NT2/D1 (cell line): Measurements from ENCODE around the gene KCTD16.
A peak's percentile ranks its signal among the peaks of the same experiment; 100 is the strongest.

Experiments used
- DNase-seq: peaks from one replicate; pipeline ENCODE4 v3.0.0-alpha.2; 2011; ENCODE audit warnings: low read depth, low spot score
- H3K27me3 ChIP-seq: 2 replicates; pipeline ENCODE4 v1.6.0; 2011; ENCODE audit warnings: mild to moderate bottlenecking; ENCODE audit not compliant: insufficient read length, insufficient read depth
- H3K36me3 ChIP-seq: 2 replicates; pipeline ENCODE4 v1.6.1; 2011; ENCODE audit warnings: mild to moderate bottlenecking, low read length, mixed read lengths; ENCODE audit not compliant: insufficient read depth, insufficient read length
- H3K4me1 ChIP-seq: 2 replicates; pipeline ENCODE4 v1.5.1; 2011; ENCODE audit not compliant: insufficient read depth, insufficient read length
- H3K4me3 ChIP-seq: 2 replicates; pipeline ENCODE4 v1.5.1; 2011; ENCODE audit warnings: low read depth; ENCODE audit not compliant: insufficient read length
- H3K9ac ChIP-seq: 2 replicates; pipeline ENCODE4 v1.6.0; 2011; ENCODE audit warnings: low read depth; ENCODE audit not compliant: insufficient read length
- H3K9me3 ChIP-seq: 2 replicates; pipeline ENCODE4 v1.5.1; 2011; ENCODE audit warnings: mild to moderate bottlenecking, low read length; ENCODE audit not compliant: insufficient read depth
- SUZ12 ChIP-seq: IDR thresholded peaks from 2 replicates; pipeline ENCODE4 v1.6.1; 2011; ENCODE audit not compliant: insufficient read length, insufficient read depth; ENCODE audit errors: extremely low read depth
- YY1 ChIP-seq: IDR thresholded peaks from 2 replicates; pipeline ENCODE4 v1.6.1; 2011; ENCODE audit not compliant: insufficient read length, insufficient read depth
- ZNF274 ChIP-seq: IDR thresholded peaks from 2 replicates; pipeline ENCODE4 v1.6.1; 2011; ENCODE audit warnings: mild to moderate bottlenecking, low read depth, low read length

Gene KCTD16

DNA sequence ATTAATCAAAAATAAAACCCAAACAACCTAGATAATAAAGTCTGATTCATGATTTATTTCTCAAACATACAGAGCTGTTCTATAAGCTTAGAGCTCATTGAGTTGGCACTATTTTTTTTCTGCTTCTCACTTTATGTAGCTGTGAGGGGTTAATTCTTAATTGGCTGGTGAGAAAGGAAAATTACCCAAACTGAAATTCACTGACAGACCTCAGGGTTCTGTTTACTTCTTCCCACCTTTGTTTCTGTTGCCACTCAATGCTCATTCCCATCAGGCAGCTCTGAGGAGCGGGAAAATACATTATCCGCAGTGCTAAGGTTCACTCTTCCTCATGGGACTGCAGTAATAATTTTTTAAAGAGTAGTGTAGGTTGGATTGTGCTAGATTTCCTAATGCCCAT is 139.9 kb downstream of the KCTD16 start:
- TF ChIP-seq ZNF274 = no peak
- TF ChIP-seq SUZ12 = no peak
- no peak for TF ChIP-seq YY1
- no peak for DNase-seq
- Histone ChIP-seq H3K4me3 (no peak overlapping the region), H3K9me3 (peaks cover 7% of the 10 kb centered on the region), H3K9ac (no peak overlapping the region), H3K27me3 (no peaks in the 10 kb centered on the region), H3K36me3 (no peaks in the 10 kb centered on the region), H3K4me1 (no peaks in the 10 kb centered on the region)

DNA sequence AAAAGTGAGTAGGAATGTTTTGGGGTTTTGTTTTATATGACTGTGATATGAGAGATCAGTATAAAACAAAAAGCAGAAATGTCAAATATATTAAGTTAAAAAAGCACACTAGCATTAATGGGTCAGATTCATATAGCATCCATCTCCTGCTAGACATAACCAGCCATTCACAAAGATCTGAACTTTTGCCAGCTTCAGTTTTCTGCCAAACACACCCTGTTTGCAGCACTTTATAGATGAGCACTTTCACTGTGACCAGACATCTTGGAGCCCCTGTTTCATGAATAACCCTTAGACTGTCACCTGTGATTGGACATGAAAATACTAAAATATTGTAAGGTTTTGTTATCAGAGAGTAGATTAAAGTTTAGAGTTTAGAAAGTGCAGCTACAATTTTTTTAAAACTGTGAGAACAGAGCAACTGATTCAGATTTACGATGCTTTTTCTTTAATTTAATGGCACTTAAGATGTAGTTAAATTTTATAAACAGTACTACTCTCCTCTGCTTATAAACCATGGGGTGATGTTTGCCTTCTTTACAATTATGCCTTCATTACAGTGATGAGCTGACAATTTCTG is 142.6 kb downstream of the KCTD16 start:
- Histone ChIP-seq H3K36me3 (no peaks in the 10 kb centered on the region), H3K9me3 (peaks cover 7% of the 10 kb centered on the region), H3K4me1 (no peaks in the 10 kb centered on the region), H3K9ac (no peak overlapping the region), H3K27me3 (no peaks in the 10 kb centered on the region), H3K4me3 (no peak overlapping the region)
- TF ChIP-seq YY1 (no peak), ZNF274 (no peak), SUZ12 (no peak)
- no peak for DNase-seq

DNA sequence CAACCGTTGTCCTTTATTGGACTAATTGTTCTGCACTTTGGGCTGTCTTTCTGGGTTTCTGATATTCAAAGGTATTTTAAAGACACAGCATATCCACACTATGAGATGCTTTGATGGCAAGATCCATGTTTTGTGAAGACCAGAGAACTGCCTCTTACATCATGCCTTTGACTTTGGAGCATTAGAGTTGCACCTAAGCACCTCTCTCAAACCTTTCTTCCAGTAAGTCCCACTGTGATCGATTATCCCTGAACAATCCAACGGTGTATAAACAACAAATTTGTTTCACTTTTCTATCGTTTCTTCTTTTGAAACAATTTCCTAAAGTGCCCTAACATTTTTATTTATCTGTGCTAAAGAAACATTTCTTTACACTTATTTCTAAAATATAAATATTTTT is 144.4 kb downstream of the KCTD16 start:
- DNase-seq = no peak
- H3K9ac ChIP-seq = no peak overlapping the region
- no peak for TF ChIP-seq ZNF274
- TF ChIP-seq SUZ12 = no peak
- TF ChIP-seq YY1 = no peak
- H3K4me1 ChIP-seq = no peaks in the 10 kb centered on the region
- H3K4me3 ChIP-seq = no peak overlapping the region
- H3K9me3 ChIP-seq = no peaks in the 10 kb centered on the region; the same call in 1 of the 2 replicates
- no peaks in the 10 kb centered on the region for H3K27me3 ChIP-seq
- no peaks in the 10 kb centered on the region for H3K36me3 ChIP-seq

GRCh38 chr5:144315994-144316634 is 145.4 kb downstream of the KCTD16 start:
- no peak for DNase-seq
- H3K9me3 ChIP-seq = no peaks in the 10 kb centered on the region
- no peaks in the 10 kb centered on the region for H3K4me1 ChIP-seq
- no peak overlapping the region for H3K4me3 ChIP-seq
- H3K9ac ChIP-seq = no peak overlapping the region
- H3K36me3 ChIP-seq = no peaks in the 10 kb centered on the region
- no peak for TF ChIP-seq ZNF274
- no peak for TF ChIP-seq SUZ12
- TF ChIP-seq YY1 = no peak
- H3K27me3 ChIP-seq = no peaks in the 10 kb centered on the region

DNA sequence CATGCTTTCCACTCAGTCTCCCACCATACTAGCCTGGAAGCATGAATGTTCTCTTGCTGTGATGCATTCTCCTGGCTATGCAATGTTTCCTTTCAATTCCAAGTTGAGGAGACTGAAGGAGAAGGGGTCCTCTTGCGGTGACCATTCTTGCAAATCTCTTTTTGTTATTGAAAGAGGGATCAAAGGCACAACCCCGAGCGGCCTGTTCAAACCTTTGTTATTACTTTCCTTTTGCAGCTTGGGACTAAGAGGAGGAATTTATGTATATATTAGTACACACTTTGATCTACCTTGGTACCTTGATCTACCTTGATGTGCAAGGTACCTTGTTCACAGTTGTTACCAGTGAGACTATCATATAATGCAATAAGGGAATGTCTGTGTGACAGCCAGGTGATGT is 147.3 kb downstream of the KCTD16 start:
- H3K4me3 ChIP-seq = no peak overlapping the region
- H3K9ac ChIP-seq = no peak overlapping the region
- no peaks in the 10 kb centered on the region for H3K27me3 ChIP-seq
- no peaks in the 10 kb centered on the region for H3K36me3 ChIP-seq
- no peaks in the 10 kb centered on the region for H3K4me1 ChIP-seq
- H3K9me3 ChIP-seq = no peaks in the 10 kb centered on the region
- TF ChIP-seq ZNF274 = no peak
- TF ChIP-seq SUZ12 = no peak
- DNase-seq = peak; percentile 46

GRCh38 chr5:144318460-144318859 is 147.8 kb downstream of the KCTD16 start:
- TF ChIP-seq YY1 = no peak
- no peak for TF ChIP-seq ZNF274
- TF ChIP-seq SUZ12 = no peak
- Histone ChIP-seq H3K27me3 (no peaks in the 10 kb centered on the region), H3K36me3 (no peaks in the 10 kb centered on the region), H3K9ac (no peak overlapping the region), H3K4me1 (no peaks in the 10 kb centered on the region), H3K9me3 (no peaks in the 10 kb centered on the region), H3K4me3 (no peak overlapping the region)
- DNase-seq = no peak

DNA sequence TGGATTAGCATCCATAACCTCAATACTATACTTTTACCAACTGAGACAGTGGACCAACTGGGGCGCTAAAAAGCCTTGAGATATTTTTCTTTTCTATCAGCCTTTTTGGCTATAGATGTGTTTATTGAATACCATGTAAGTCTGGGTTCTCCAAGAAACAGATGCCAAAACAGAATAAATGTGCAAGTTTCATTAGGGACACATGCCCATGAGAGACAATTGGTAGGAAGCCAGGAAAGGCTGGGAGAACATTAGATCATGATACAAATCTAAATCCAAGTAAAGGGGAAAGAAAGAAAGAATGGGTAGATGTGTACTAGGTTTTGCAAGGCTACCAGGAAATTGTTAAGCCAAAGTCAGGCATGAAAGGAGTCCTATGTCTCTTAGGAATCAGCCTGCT is 152.5 kb downstream of the KCTD16 start:
- no peak for TF ChIP-seq YY1
- no peak for TF ChIP-seq ZNF274
- TF ChIP-seq SUZ12 = no peak
- no peaks in the 10 kb centered on the region for H3K9me3 ChIP-seq
- H3K4me1 ChIP-seq = no peaks in the 10 kb centered on the region
- no peak overlapping the region for H3K9ac ChIP-seq
- no peaks in the 10 kb centered on the region for H3K27me3 ChIP-seq
- no peak overlapping the region for H3K4me3 ChIP-seq
- H3K36me3 ChIP-seq = no peaks in the 10 kb centered on the region
- no peak for DNase-seq

DNA sequence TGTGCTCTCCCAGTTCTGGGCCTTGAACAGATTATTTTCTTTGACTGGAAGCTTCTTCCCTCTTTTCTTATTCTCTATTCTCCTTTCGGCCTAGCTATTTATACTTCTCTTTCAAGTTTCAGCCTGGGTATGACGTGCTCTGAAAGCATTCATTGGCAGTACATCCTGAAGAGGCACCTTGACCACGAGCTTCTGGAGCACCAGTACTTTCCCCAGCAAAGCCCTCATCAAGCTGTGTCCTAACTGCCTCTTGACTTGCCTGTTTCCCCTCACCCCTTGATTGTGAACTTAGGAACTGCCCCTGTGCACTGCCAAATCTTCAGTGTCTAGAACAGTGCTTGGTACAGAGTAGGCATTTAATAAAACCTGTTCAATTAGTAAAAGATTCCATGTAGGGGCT is 154.9 kb downstream of the KCTD16 start:
- TF ChIP-seq SUZ12 (no peak), ZNF274 (no peak), YY1 (no peak)
- no peak for DNase-seq
- H3K36me3 ChIP-seq = no peaks in the 10 kb centered on the region

More for the DNA sequence above, 154.9 kb downstream of the KCTD16 start:
- no peaks in the 10 kb centered on the region for H3K9me3 ChIP-seq
- no peaks in the 10 kb centered on the region for H3K4me1 ChIP-seq
- no peaks in the 10 kb centered on the region for H3K27me3 ChIP-seq
- no peak overlapping the region for H3K4me3 ChIP-seq
- H3K9ac ChIP-seq = no peak overlapping the region
